HG03139 (cell line): ENCODE results near the gene DNAJB1.
"Not testable (repeated sequence)": the region's sequence is repeated elsewhere in the genome, so short reads cannot be mapped to it uniquely, and the experiment has no call there.

ENCODE experiments used
- ATAC-seq: cut with Tn5 transposase; IDR thresholded peaks from one replicate; pipeline ENCODE4 v1.9.1; 2021; ENCODE audit not compliant: unreplicated experiment

The DNAJB1 gene

GRCh38 chr19:14520543-14520942 is 2.3 kb upstream of the DNAJB1 start:
- no peak for ATAC-seq

DNA sequence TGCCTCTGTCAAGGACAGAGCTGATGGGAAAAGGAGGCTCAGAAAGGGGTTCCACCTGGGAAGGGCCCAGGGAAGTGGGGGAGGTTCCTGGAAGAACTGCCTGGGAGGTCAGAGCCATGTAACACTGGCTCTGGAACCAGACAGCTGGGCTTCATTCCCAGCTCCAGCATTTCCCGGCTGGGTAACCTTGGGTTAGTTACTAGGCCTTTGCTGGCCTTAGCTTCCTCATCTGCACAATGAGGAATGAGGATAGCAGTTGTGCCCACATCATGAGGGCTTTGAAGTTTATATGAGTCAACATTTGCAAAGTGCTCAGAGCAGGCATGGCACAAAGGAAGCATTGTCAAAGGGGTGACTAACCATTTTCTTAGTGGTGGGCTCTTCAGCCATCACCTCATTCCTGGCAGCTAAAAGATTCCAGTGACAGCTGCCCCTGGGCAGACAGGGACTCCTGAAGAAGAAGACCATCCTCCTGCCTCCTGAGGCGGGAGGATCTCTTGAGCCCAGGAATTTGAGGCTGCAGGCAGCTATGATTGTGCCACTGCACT is 1.7 kb upstream of the DNAJB1 start:
- ATAC-seq: no peak

GRCh38 chr19:14519245-14519859 is 1.2 kb upstream of the DNAJB1 start:
- no peak for ATAC-seq

DNA sequence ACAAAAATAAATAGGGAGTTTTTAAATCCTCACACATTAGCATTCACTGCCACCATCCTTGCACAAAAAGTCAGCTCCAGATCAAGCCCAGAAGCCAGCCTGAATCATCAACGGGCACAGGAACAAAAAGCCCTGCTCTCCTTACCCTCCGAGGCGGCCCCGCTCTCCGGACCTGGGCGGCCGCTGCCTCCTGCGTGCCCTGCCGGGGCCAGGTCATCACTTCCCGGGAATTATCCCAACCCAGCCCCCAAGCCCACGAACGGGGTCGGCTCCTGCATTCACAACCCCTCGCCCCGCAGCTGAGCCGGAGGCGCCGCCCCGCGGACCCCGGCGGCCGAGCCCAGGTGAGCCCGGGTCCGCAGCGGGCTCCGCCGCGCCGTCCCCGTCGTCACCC is 754 bp downstream of the DNAJB1 start:
- no peak for ATAC-seq

DNA sequence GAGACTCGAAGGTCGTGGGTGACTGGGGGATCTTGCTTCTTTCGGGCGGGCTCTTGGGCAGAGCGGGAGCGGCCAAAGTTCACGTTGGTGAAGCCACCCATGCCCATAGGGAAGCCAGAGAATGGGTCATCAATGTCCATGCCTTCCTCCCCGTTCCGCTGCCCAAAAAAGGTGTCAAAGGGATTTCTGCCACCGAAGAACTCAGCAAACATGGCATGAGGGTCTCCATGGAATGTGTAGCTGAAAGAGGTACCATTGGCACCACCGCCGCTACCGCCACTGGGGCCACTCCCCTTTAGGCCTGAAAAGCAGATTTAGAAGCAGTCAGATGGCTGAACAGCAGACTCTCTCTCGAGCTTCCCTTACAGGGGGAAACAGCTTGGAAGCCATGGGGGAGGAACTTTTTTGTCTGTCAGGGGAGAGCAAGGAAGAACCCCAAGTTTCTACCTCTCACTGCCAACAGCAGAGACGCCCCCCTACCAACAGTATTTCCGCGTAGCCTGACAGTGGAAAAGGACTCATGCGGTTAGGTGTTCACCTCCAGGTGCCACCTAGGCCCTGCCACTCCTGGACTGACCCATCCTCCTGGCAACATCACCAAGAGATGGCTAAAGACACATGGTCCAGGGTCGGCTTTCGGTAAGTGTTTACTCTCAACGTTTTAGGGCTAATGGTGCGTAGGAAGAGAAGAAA is 1.3 kb downstream of the DNAJB1 start:
- no peak for ATAC-seq

- ATAC-seq: no peak
Measured at GRCh38 chr19:14516048-14516534, 2.1 kb downstream of the DNAJB1 start.

DNA sequence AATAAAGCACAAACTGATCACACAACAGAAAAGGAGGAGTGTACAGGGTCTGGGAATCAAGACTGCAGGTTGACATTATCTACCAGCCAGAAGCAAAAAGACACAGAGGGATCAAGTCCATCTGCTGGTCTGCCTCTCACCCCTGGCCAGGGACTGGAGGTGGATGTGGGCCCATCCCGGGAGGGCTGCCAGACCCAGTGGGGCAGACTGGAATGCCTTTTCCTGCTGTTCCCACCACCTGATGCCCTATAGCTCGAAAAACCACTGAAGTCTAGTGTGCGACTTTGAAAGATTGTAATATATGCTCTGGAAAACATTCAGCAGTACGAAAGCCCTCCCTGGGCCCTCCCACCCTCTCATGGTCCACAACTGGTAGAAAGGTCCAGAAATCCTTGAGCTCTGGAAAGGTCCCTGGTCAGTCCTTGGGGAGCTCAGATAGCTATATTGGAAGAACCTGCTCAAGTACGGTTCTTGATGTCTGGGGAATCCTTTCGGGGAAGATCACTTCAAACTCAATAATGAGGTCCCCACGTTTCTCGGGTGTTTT is 2.6 kb downstream of the DNAJB1 start:
- no peak for ATAC-seq

GRCh38 chr19:14514215-14514863 is 3.9 kb downstream of the DNAJB1 start:
- no peak for ATAC-seq

- no peak for ATAC-seq
Measured at GRCh38 chr19:14512406-14512961, 5.7 kb downstream of the DNAJB1 start.

GRCh38 chr19:14511229-14511593 is 7.0 kb downstream of the DNAJB1 start:
- no peak for ATAC-seq

DNA sequence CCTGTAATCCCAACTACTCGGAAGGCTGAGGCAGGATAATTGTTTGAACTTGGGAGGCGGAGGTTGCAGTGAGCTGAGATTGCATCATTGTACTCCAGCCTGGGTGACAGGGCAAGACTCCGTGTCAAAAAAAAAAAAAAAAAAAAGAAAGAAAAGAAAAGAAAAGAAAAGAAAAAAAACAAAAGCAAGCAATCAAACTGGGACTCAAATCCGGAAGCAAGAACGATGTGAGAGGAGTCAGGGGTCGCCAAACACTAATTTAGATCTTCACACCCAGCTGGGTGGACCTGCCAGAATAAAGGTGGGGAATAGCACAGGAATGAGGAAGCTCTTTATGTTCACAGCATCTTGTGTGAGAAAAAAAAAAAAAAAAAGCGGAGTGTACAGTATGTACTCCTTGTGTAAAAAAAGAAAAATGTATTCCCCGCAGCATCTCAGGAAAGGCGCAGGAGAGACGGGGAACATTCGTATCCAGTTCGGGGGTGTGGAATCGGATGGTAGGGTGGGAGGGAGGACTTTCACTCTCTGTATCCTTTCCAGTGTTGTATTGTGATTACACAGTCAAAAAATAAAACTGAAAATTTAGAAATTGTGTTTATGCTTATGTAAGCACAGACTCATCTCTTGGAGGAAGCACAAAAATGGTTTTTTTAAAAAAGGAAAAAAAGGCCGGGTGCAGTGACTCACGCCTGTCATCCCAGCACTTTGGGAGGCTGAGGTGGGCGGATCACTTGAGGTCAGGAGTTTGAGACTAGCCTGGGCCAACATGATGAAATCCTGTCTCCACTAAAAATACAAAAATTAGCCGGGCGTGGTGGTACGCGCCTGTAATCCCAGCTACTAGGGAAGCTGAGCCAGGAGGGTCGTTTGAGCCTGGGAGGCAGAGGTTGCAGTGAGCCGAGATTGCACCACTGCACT is 7.6 kb downstream of the DNAJB1 start:
- ATAC-seq: no peak

DNA sequence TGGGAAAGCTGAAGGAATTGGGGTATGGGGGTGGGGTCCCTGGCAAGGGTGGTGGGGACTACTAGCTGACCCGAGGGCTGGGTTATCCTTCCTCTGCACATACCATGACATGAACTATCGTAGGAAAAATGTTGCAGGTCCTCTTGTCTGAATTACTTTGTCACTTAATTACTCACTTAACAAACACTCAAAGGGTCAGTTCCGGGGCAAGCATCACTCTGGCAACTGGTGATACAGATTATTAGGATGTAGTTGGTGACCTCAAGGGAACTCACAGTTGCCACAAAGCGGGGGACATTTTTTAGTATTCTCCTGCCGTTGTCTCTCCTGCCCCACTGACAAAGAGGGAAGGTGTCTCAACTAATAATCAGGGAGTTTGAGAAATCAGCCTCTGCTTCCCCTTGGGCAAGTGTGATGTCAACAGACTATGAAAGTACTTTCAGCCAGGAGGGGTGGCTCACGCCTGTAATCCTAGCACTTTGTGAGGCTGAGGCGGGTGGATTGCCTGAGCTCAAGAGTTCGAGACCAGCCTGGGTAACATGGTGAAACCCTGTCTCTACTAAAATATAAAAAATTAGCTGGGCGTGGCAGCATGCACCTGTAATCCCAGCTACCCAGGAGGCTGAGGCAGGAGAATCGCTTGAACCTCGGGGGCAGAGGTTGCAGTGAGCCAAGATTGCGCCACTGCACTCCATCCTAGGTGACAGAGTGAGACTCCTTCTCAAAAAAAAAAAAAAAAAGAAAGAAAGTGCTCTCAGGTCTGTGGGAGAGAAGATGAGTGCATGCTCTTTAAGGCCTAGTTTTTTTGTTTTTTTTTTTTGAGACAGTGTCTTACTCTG is 10.3 kb downstream of the DNAJB1 start:
- no peak for ATAC-seq

DNA sequence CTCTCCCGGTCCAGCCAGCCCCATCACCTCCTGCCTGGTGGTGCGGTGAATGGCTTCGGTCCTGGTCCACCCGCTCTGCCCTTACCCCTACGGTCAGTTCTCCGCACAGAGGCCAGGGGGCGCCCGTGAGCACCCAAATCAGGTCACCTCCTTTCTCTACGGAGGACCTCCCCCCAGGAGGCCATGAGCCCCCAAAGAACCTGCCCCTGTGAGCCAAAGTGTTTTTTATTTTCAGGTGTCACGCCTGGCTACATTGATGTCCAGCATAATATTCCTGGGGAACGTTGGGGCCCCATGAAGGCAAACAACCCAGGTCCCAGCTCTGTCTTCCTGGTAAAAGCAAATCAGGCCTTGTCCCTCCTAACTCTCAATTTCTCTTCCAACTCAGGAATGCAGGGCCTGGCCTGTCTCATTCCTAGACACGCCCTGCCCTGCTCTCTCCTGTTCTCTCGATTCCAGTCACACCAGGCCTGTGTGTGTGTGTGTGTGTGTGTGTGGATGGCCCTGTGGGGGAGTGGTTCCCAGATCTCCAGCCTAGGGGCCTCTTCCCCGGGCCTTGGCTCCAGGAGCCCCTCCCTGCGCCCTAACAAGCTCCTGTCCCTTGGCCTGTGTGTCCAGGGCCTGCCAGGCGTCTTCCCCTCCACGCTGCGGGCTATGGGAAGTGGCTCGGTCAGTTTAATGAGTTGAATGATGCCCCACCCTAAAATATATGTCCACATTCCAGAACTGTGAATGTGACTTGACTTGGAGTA is 12.5 kb downstream of the DNAJB1 start:
- ATAC-seq: no peak

- not testable (repeated sequence) for ATAC-seq
Measured at GRCh38 chr19:14504575-14504974, 13.6 kb downstream of the DNAJB1 start.

DNA sequence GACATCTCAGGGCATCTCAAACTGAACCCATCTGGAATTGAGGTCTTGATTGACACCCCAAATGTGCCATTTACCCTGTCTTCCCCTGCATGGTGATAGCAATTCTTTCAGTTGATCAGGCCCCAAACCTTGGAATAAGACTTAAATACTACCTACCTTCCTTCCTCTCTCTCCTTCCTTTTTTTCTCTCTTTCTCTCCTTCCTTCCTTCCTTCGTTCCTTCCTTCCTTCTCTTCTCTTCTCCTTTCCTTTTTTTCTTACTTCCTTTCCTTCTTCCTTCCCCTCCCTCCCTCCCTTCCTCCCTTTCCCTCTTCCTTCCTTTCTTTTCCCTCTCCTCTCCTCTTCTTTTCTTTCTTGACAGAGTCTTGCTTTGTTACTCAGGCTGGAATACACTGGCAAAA is 14.9 kb downstream of the DNAJB1 start:
- no peak for ATAC-seq

DNA sequence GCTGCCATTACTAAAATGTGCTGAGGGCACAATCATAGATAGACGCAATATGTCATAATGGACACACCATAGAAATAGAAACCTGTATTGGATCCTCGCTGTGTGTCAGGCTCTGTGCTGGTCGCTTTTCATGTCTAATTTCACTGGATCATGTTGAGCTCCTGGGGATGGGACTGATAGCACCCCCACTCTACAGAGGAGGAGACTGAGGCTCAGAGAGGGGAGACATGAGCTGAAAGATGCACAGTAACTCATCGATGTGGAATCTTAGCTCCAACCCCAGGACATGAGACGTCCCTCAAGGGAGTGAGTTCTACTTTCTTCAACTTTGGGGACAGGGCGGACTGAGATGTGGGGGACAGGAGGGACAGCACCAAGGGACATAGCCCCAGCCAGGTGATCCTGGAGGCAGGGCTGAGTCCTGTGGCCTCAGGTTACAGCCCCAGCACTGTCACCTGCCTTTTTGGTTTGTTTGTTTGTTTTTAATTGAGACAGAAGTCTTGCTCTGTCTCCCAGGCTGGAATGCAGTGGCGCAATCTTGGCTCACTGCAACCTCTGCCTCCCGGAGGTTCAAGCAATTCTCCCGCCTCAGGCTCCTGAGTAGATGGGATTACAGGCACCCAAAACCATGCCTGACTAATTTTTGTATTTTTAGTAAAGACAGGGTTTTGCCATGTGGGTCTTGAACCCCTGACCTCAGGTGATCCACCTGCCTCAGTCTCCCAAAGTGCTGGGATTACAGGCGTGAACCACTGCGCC is 15.7 kb downstream of the DNAJB1 start:
- no peak for ATAC-seq

DNA sequence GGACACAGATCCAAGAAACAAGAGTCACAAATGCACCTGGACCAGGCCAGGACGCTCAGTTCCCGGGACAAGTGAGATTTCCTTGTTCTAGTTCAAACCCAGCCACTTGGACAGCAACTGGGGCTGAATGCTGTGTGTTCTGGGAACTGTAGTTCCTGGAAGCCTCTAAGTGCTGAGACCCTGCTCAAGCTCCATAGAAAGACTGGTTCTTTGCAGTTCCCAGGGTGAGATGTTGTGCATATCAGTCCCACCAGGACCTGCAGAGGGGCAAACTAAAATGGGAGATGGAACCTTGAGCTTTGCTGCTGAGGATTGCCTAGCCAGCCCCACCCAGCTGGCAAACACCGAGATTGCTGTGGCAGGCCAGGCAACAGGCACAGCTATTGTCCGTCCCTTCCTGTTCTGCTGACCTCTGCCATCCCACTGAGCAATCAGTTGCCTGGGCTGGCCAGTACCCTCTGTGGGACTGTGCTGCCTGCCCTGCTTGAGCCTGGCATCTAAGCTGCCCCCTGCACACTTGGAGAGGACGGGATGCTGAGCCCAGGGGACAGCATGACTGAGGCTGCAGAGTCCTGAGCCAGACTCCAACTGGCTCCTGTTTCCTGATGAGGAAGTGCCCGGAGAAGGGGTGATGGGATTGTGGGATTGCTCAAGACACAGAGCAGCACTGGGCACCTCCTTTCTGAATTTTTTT is 20.8 kb downstream of the DNAJB1 start:
- no peak for ATAC-seq
